Fibroblast of lung (primary cell): ENCODE measurements around the gene GLOD5.

Experiments
- CTCF ChIP-seq, 2 donors: IDR thresholded peaks in 1 of 2; conservative IDR thresholded peaks in 1 of 2; 1 replicate in 1 of 2; 2 replicates in 1 of 2; pipeline ENCODE4 v1.5.1; 2011 to 2012; ENCODE audit warnings: low read length in 2 of 2, control low read depth in 1 of 2, inconsistent platforms in 1 of 2, low read depth in 1 of 2, mild to moderate bottlenecking in 1 of 2
- EZH2 ChIP-seq: IDR thresholded peaks from 2 replicates; pipeline ENCODE4 v1.5.1; 2012; ENCODE audit warnings: low read length, control low read depth, mild to moderate bottlenecking; ENCODE audit errors: missing control alignments

GRCh38 chrX:48752498-48752897, 9.0 kb upstream of the GLOD5 start:
- TF ChIP-seq CTCF (conservative IDR thresholded peaks at IDR 0.05 in 1 of 2, IDR thresholded peaks at IDR 0.05 in 1 of 2; ENCODE audit: low read depth in 1 of 2, low read length in 2 of 2) (no peak), EZH2 (no peak)
